Left lung (tissue), 10 donors: ENCODE results near the gene CRTC2. TPM values are rescaled to one million over a fixed set of nuclear protein-coding genes. Genes with fewer than 3 reads are reported as not detected.

Source experiments
- ATAC-seq: fragments of 200-7000 bp; cut with Tn5 transposase; one replicate; pipeline ENCODE4 v1.9.1; 2020; ENCODE audit warnings: moderate library complexity
- DNase-seq, 4 donors: peaks; one replicate each; pipeline ENCODE4 v3.0.0-alpha.2; 2013 to 2020
- H3K27ac ChIP-seq, 2 donors: fragments of 200-600 bp; sonication (generic) in 1 of 2; one replicate each; pipeline versions ENCODE4 v1.5.0 to v1.8.0; 2020 to 2021
- H3K27me3 ChIP-seq, 2 donors: fragments of 200-600 bp; sonication (generic) in 1 of 2; one replicate each; pipeline versions ENCODE4 v1.5.0 to v1.8.0; 2020 to 2021
- H3K36me3 ChIP-seq, 2 donors: fragments of 200-600 bp; sonication (generic) in 1 of 2; one replicate each; pipeline versions ENCODE4 v1.5.0 to v1.8.0; 2020 to 2021
- H3K4me1 ChIP-seq, 2 donors: fragments of 200-600 bp; one replicate each; pipeline ENCODE4 v1.8.0; 2021
- H3K4me3 ChIP-seq, 2 donors: fragments of 200-600 bp; sonication (generic) in 1 of 2; one replicate each; pipeline versions ENCODE4 v1.5.0 to v1.8.0; 2020 to 2021; ENCODE audit warnings: mild to moderate bottlenecking in 1 of 2
- H3K9me3 ChIP-seq, 2 donors: fragments of 200-600 bp; sonication (generic) in 1 of 2; one replicate each; pipeline versions ENCODE4 v1.5.0 to v1.8.0; 2020 to 2021
- intact Hi-C, 2 donors: fragments of 100-400 bp; cut with DNase I; formaldehyde crosslinking; loops; one replicate each; pipeline versions ENCODE4 v1.11.2 to v1.14.2; 2022
- polyA plus RNA-seq, 6 donors: library from polyadenylated mRNA; unstranded; fragments of 120-200 nt; gene quantifications; one replicate each; pipeline ENCODE4 v1.2.1, GENCODE V29; 2013; ENCODE audit not compliant: insufficient read length in 6 of 6
- total RNA-seq, 2 donors: library from RNA; stranded (reverse); fragmentation: NEBNext Ultra II Directional; extraction: Animal tissue kit (Norgen Biotek cat#: 25700); gene quantifications; one replicate each; pipeline ENCODE4 v1.2.1, GENCODE V29; 2021
- TF ChIP-seq, protein P1 (sequence below), 2 donors: fragments of 200-600 bp; sonication (generic) in 1 of 2; IDR thresholded peaks; one replicate each; pipeline versions ENCODE4 v1.5.0 to v1.8.0; 2021; ENCODE audit warnings: antibody characterized with exemption in 2 of 2
- donor health status: DM: no; HTN: yes; CAD: no.
- donor health status: DM: no; HTN: no; CAD: no.

CRTC2 gene
- total and polyA plus RNA-seq, 8 donors: 39.7 to 54.3 (median 47.1) TPM

DNA sequence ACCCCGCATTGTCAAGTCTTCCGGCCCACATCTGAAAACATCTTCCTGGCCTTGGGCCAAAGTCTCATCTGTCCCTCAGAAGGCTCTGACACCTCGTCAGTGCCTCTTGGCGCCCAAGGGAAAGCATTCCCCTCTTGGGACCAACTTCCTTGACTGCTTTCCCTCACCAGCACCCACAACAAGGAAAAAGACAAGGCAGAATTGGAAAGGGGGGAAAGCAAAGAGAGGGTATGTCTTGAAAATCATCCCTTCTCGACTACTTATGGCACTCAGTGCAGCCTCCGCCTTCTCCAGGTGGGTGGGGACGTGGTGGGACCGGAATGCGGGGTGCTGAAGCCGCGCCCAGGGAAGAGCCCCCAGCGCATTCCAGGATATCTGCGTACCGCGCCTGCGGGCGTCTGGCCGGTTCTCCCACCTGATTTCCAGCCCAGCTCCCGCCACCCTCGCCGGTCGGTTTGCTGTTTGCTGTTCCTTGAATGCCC is 5.5 kb upstream of the CRTC2 start:
- Histone ChIP-seq H3K27ac (peak overlapping the region; percentile 97 to 98), H3K9me3 (no peaks in the 10 kb centered on the region), H3K27me3 (no peaks in the 10 kb centered on the region), H3K4me1 (peaks cover 15 to 88% of the 10 kb centered on the region in 2 donors), H3K4me3 (peak overlapping the region; percentile 69 to 89), H3K36me3 (peaks cover 0 to 25% of the 10 kb centered on the region in 2 donors)
- ATAC-seq (peak; percentile 7), DNase-seq (peak in 3 of 4 donors; percentile 58 to 85 (median 64))
- intact Hi-C loops: no loop called here
- TF ChIP-seq, protein P1, sequence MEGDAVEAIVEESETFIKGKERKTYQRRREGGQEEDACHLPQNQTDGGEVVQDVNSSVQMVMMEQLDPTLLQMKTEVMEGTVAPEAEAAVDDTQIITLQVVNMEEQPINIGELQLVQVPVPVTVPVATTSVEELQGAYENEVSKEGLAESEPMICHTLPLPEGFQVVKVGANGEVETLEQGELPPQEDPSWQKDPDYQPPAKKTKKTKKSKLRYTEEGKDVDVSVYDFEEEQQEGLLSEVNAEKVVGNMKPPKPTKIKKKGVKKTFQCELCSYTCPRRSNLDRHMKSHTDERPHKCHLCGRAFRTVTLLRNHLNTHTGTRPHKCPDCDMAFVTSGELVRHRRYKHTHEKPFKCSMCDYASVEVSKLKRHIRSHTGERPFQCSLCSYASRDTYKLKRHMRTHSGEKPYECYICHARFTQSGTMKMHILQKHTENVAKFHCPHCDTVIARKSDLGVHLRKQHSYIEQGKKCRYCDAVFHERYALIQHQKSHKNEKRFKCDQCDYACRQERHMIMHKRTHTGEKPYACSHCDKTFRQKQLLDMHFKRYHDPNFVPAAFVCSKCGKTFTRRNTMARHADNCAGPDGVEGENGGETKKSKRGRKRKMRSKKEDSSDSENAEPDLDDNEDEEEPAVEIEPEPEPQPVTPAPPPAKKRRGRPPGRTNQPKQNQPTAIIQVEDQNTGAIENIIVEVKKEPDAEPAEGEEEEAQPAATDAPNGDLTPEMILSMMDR (IDR thresholded peaks at IDR 0.05): no peak

DNA sequence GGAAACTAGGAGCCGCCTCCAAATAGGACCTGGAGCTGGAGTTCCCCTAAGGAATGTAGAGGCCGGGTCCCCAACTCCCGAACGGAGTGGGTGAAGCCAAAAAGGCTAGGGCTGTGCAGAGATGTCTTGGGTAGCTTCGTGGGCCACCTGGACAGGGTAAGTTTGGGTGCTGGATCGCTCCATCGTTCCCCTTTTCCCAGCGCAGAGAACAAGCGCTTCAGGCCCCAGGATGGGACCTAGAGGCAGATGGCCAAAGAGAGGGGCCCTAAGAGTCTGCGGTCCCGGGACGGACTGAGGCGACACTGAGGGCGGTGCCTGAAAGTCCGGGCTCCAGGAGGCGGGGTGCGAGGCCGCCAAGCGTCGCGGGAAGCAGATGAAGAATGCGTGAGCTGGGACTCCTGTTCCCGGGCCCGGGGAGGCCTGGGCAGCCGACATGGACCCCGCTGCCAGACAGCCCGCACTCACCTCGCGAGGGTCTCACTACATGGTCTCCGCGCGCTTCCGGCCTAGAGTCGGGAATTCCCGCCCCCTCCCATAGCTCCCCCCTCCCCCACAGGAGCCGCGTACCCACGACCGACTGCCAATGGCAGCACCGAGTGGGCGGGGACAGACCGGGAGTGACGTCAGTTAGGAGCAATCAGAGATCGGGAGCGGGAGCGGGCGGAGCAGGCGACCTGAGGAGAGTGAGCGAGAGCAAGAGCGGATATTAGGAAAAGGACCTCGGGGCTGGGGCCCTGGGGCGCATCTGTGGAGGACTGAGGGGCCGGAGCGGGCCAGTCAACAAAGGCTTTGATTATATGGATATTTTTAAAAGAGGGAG is 4.8 kb upstream of the CRTC2 start, which contains the start of gene SLC39A1:
Gene SLC39A1 (minus strand): TSS at position 508 of the 820 bp plus-strand sequence. CDS start 822 bp downstream, outside the sequence.
- Histone ChIP-seq H3K27me3 (no peaks in the 10 kb centered on the region), H3K9me3 (no peaks in the 10 kb centered on the region), H3K27ac (peak within 1 kb of the TSS; percentile 97 to 98), H3K4me3 (peak within 1 kb of the TSS; percentile 69 to 89), H3K4me1 (peaks cover 17 to 84% of the 10 kb centered on the region in 2 donors), H3K36me3 (peaks cover 0 to 25% of the 10 kb centered on the region in 2 donors)
- ATAC-seq (peak; percentile 80), DNase-seq (peak; percentile 96 to 99 (median 98))
- intact Hi-C loops: no loop called here
- TF ChIP-seq, protein P1 (IDR thresholded peaks at IDR 0.05): no peak

DNA sequence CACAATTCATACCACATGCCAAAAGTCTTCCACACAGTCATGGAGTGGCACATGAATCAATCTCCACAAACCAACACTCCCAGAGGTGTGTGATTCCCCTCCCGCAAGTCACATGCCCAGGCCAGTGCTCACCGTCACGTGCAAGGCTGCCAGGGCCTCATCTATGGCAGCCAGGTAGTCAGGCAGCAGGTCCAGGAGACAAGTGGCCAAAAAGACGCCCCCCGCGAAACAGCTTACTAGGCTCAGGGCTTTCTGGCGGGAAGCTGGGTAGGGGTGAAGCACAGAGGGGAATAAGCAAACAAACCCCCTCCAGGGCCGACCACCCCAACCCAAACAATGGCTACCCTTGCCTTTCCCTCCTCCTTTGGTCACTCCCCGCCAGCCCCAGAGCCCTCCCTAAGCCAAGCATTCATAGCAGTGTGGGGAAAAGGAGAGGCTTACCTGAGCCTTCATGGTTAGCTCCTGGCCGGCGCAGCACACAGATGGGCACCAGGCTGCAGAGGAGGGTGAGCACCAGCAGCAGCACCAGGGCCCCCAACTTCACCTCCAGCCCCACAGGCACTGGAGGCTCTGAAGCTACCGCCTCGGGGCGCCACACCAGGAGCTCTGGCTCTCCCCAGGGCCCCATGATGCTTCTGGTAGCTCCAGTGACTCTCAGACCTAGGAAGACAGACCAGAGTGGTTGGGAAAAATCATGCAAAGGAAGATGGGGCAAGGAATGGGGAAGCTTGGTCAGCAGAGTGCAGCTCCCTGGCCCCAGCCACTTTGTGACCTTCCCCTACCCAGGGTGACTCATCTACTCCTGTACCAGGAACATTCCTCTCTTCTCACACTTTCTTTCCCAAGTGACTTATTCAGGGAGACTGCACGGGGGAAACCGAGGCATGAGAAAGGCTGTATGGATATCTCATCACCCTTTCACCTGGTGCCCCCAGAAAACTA is 3.9 kb upstream of the CRTC2 start:
- Histone ChIP-seq H3K4me1 (peaks cover 18 to 80% of the 10 kb centered on the region in 2 donors), H3K4me3 (peak overlapping the region; percentile 69 to 89), H3K27ac (peak overlapping the region; percentile 97 to 98), H3K36me3 (peaks cover 0 to 25% of the 10 kb centered on the region in 2 donors), H3K9me3 (no peaks in the 10 kb centered on the region), H3K27me3 (no peaks in the 10 kb centered on the region)
- TF ChIP-seq, protein P1 (IDR thresholded peaks at IDR 0.05): no peak
- ATAC-seq (peak; percentile 20), DNase-seq (peak in 1 of 4 donors; percentile 79)
- intact Hi-C loops: no loop called here

DNA sequence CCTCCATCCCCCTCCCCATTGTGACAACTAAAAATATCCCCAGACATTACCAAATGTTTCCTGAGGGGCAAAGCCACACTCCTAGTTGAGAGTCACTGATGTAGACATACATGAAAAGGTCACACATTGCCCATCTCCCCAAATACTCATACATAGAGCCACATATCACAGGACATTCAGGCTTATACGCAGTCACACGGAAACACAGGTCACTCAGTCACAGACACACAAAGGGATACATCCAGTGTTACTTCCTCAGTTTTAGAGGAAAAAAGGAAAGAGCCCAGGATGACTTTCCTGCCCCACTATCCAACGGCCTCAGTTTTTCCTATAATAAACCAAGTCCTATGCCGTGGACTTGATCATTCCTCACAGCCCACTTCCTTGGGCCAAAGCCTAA is 3.0 kb upstream of the CRTC2 start:
- no peak for ATAC-seq
- peaks cover 0 to 25% of the 10 kb centered on the region in 2 donors for H3K36me3 ChIP-seq
- H3K9me3 ChIP-seq: no peaks in the 10 kb centered on the region
- TF ChIP-seq, protein P1 (IDR thresholded peaks at IDR 0.05): no peak
- peak overlapping the region; percentile 44 to 97 for H3K27ac ChIP-seq
- peak overlapping the region in 1 of 2 donors; percentile 89 for H3K4me3 ChIP-seq
- no peak for DNase-seq
- peaks cover 27 to 85% of the 10 kb centered on the region in 2 donors for H3K4me1 ChIP-seq
- no peaks in the 10 kb centered on the region for H3K27me3 ChIP-seq
- intact Hi-C loops: no loop called here
